Stimulated activated CD8-positive, alpha-beta memory T cell treated with anti-CD3 and anti-CD28 coated beads, Interleukin-2, amount 100 ng/mL, for 1 hour (primary cell): ENCODE data around the gene PIK3C2G.

ENCODE experiments used
- DNase-seq, 2 donors: peaks; one replicate each; pipeline ENCODE4 v3.0.0-alpha.2; 2020; ENCODE audit warnings: low read depth in 2 of 2

Gene PIK3C2G

GRCh38 chr12:18340186-18340585, 78.9 kb downstream of the PIK3C2G start:
- DNase-seq, result no peak

- no peak for DNase-seq
Measured at GRCh38 chr12:18340786-18341185, 79.5 kb downstream of the PIK3C2G start.

- DNase-seq, result no peak
Measured at GRCh38 chr12:18343708-18344107, 82.4 kb downstream of the PIK3C2G start.

GRCh38 chr12:18345021-18345735, 83.9 kb downstream of the PIK3C2G start:
- DNase-seq, result no peak

GRCh38 chr12:18352312-18352711, 91.0 kb downstream of the PIK3C2G start:
- DNase-seq, result no peak

GRCh38 chr12:18355429-18355828, 94.1 kb downstream of the PIK3C2G start:
- no peak for DNase-seq

- DNase-seq, result no peak
Measured at GRCh38 chr12:18358077-18358476, 96.8 kb downstream of the PIK3C2G start.

GRCh38 chr12:18358930-18359329, 97.6 kb downstream of the PIK3C2G start:
- DNase-seq, result no peak

- DNase-seq, result no peak
Measured at GRCh38 chr12:18361433-18361832, 100.1 kb downstream of the PIK3C2G start.

- DNase-seq, result no peak
Measured at GRCh38 chr12:18363321-18363720, 102.0 kb downstream of the PIK3C2G start.

GRCh38 chr12:18368594-18368993, 107.3 kb downstream of the PIK3C2G start:
- DNase-seq, result no peak

GRCh38 chr12:18373181-18373580, 111.9 kb downstream of the PIK3C2G start:
- no peak for DNase-seq

GRCh38 chr12:18375131-18375530, 113.8 kb downstream of the PIK3C2G start:
- DNase-seq, result no peak

GRCh38 chr12:18375583-18375982, 114.3 kb downstream of the PIK3C2G start:
- DNase-seq, result no peak

GRCh38 chr12:18382236-18382885, 121.0 kb downstream of the PIK3C2G start:
- no peak for DNase-seq

- DNase-seq, result no peak
Measured at GRCh38 chr12:18383203-18383602, 121.9 kb downstream of the PIK3C2G start.

GRCh38 chr12:18387706-18388105, 126.4 kb downstream of the PIK3C2G start:
- DNase-seq, result no peak

- no peak for DNase-seq
Measured at GRCh38 chr12:18389820-18390219, 128.5 kb downstream of the PIK3C2G start.

- no peak for DNase-seq
Measured at GRCh38 chr12:18391151-18391550, 129.8 kb downstream of the PIK3C2G start.

GRCh38 chr12:18394742-18395141, 133.4 kb downstream of the PIK3C2G start:
- no peak for DNase-seq

GRCh38 chr12:18400186-18400585, 138.9 kb downstream of the PIK3C2G start:
- DNase-seq, result no peak

- no peak for DNase-seq
Measured at GRCh38 chr12:18402872-18403611, 141.7 kb downstream of the PIK3C2G start.

GRCh38 chr12:18411453-18411852, 150.1 kb downstream of the PIK3C2G start:
- no peak for DNase-seq
